ENCODE results near the gene CBX1. TPM values are rescaled to one million over a fixed set of nuclear protein-coding genes. Genes with fewer than 3 reads are reported as not detected.

Gene CBX1
- total and polyA plus RNA-seq, 2 of the 8 experiments (the other 6 are each of a cell fraction or from before 2014, with no cell fraction given): 38.7 to 173 TPM

DNA sequence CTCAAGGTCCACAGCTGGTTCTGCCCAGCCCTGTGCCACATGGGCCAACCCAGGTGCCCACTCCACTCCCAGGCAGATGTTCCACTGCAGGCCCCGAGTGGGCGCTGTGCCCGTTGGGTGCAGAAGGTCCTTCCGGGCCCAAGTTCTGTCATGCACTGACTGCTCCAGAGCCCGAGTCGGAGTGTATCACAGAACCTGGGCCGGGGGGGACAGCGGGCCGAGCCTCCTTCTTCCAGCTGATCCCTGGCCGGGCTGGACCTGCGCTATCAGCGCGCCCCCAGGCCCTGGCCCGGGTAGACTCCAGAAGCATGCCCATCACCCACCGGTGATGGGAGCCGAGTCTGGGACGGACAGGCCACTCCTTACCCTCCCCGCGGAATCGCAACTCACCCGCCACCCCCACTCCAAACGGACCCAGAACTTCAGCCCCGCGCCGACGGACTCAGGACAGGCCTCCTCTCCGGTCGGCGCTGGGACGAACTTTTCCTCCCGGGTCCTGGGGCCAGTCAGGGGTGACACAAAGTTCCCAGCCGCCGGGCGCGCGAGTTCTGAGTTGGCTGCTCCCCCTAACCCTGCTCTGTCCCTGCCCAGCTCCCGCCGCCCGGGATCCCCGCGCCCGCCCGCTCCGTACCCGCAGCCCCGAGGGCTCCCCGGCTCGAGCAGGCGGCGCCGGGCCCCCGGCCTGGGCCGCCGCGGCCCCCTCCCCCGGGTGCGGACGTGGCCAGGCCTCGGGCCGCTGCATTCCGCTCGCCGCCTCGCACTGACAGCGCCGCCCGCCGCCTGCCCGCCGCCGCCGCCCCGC lies 64.0 kb downstream of the CBX1 start, which contains the start of gene COPZ2 (continued):
- 0 out of 4 replicates have a peak, but pooled peaks have one; percentile 35 to 85 for TF ChIP-seq SIN3A (conservative IDR thresholded peaks at IDR 0.05 in 1 of 2, IDR thresholded peaks at IDR 0.05 in 1 of 2; ENCODE audit: low read depth in 1 of 2, low read length in 2 of 2)
- TF ChIP-seq YY1 (IDR thresholded peaks at IDR 0.05; ENCODE audit: low read depth, low read length): no peak
- no peak for TF ChIP-seq KDM5A (IDR thresholded peaks at IDR 0.05; ENCODE audit: low read length)
- TF ChIP-seq TAF1 (IDR thresholded peaks at IDR 0.05; ENCODE audit: low read depth, low read length): peak; percentile 41; the same call in 1 of the 2 replicates
- TF ChIP-seq PHF8 (conservative IDR thresholded peaks at IDR 0.05; ENCODE audit: low read depth, low read length): no peak
- no peak for TF ChIP-seq TCF12 (IDR thresholded peaks at IDR 0.05; ENCODE audit: low read depth, low read length)
- TF ChIP-seq, protein P1, sequence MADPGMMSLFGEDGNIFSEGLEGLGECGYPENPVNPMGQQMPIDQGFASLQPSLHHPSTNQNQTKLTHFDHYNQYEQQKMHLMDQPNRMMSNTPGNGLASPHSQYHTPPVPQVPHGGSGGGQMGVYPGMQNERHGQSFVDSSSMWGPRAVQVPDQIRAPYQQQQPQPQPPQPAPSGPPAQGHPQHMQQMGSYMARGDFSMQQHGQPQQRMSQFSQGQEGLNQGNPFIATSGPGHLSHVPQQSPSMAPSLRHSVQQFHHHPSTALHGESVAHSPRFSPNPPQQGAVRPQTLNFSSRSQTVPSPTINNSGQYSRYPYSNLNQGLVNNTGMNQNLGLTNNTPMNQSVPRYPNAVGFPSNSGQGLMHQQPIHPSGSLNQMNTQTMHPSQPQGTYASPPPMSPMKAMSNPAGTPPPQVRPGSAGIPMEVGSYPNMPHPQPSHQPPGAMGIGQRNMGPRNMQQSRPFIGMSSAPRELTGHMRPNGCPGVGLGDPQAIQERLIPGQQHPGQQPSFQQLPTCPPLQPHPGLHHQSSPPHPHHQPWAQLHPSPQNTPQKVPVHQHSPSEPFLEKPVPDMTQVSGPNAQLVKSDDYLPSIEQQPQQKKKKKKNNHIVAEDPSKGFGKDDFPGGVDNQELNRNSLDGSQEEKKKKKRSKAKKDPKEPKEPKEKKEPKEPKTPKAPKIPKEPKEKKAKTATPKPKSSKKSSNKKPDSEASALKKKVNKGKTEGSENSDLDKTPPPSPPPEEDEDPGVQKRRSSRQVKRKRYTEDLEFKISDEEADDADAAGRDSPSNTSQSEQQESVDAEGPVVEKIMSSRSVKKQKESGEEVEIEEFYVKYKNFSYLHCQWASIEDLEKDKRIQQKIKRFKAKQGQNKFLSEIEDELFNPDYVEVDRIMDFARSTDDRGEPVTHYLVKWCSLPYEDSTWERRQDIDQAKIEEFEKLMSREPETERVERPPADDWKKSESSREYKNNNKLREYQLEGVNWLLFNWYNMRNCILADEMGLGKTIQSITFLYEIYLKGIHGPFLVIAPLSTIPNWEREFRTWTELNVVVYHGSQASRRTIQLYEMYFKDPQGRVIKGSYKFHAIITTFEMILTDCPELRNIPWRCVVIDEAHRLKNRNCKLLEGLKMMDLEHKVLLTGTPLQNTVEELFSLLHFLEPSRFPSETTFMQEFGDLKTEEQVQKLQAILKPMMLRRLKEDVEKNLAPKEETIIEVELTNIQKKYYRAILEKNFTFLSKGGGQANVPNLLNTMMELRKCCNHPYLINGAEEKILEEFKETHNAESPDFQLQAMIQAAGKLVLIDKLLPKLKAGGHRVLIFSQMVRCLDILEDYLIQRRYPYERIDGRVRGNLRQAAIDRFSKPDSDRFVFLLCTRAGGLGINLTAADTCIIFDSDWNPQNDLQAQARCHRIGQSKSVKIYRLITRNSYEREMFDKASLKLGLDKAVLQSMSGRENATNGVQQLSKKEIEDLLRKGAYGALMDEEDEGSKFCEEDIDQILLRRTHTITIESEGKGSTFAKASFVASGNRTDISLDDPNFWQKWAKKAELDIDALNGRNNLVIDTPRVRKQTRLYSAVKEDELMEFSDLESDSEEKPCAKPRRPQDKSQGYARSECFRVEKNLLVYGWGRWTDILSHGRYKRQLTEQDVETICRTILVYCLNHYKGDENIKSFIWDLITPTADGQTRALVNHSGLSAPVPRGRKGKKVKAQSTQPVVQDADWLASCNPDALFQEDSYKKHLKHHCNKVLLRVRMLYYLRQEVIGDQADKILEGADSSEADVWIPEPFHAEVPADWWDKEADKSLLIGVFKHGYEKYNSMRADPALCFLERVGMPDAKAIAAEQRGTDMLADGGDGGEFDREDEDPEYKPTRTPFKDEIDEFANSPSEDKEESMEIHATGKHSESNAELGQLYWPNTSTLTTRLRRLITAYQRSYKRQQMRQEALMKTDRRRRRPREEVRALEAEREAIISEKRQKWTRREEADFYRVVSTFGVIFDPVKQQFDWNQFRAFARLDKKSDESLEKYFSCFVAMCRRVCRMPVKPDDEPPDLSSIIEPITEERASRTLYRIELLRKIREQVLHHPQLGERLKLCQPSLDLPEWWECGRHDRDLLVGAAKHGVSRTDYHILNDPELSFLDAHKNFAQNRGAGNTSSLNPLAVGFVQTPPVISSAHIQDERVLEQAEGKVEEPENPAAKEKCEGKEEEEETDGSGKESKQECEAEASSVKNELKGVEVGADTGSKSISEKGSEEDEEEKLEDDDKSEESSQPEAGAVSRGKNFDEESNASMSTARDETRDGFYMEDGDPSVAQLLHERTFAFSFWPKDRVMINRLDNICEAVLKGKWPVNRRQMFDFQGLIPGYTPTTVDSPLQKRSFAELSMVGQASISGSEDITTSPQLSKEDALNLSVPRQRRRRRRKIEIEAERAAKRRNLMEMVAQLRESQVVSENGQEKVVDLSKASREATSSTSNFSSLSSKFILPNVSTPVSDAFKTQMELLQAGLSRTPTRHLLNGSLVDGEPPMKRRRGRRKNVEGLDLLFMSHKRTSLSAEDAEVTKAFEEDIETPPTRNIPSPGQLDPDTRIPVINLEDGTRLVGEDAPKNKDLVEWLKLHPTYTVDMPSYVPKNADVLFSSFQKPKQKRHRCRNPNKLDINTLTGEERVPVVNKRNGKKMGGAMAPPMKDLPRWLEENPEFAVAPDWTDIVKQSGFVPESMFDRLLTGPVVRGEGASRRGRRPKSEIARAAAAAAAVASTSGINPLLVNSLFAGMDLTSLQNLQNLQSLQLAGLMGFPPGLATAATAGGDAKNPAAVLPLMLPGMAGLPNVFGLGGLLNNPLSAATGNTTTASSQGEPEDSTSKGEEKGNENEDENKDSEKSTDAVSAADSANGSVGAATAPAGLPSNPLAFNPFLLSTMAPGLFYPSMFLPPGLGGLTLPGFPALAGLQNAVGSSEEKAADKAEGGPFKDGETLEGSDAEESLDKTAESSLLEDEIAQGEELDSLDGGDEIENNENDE (IDR thresholded peaks at IDR 0.05; ENCODE audit: insufficient replicate concordance, low read length): no peak
- peak; percentile 82 for TF ChIP-seq KDM4A (IDR thresholded peaks at IDR 0.05; ENCODE audit: low read depth, low read length, severe bottlenecking)
- no peak for TF ChIP-seq POU5F1 (IDR thresholded peaks at IDR 0.05; ENCODE audit: low read depth, low read length)
- peak; percentile 47 for TF ChIP-seq SUZ12 (IDR thresholded peaks at IDR 0.05; ENCODE audit: low read length)
